ENCODE results near the gene TREML1.

GRCh38 chr6:41122918-41123317 is 31.2 kb downstream of the TREML1 start:
- TF ChIP-seq CTCF (IDR thresholded peaks at IDR 0.05) (no peak), POLR2A (IDR thresholded peaks at IDR 0.05) (no peak)

All from esophagus squamous epithelium (tissue), 4 donors.